Prostate gland (tissue), 2 donors: Measurements from ENCODE around the gene MEF2A.

Experiments used
- CTCF ChIP-seq, 4 experiments: fragments of 200-600 bp in 2 of 4; fragments of 450-650 bp in 2 of 4; sonication (generic) in 2 of 4; IDR thresholded peaks; 1 replicate in 3 of 4; 2 replicates in 1 of 4; pipeline ENCODE4 v1.5.1; 2016 to 2019; ENCODE audit warnings: antibody characterized with exemption in 4 of 4, mild to moderate bottlenecking in 2 of 4, moderate library complexity in 2 of 4
- POLR2A ChIP-seq: fragments of 450-650 bp; IDR thresholded peaks from one replicate; pipeline ENCODE4 v1.6.1; 2016; ENCODE audit warnings: antibody characterized with exemption, mild to moderate bottlenecking
- POLR2AphosphoS5 ChIP-seq: sonication (generic); formaldehyde crosslinking; IDR thresholded peaks from one replicate; pipeline ENCODE4 v1.6.1; 2017; ENCODE audit warnings: antibody characterized with exemption

DNA sequence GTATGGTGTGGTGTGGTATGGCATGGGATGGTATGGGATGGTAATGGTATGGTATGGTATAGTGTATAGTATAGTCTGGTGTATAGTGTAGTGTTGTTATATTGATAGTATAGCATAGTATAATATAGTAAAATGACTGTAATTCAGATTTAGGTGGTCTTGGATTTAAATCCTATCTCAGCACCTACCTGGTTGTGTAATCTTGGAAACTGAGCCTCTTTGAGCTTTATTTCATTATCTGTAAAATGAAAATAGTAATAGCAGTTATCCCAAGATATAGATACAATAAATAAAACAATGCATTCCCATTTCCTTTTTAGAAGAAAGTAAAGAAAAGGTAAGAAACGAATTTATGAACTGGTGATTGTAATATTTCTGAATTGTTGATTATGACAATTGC is 27.5 kb upstream of the MEF2A start:
- TF ChIP-seq CTCF (IDR thresholded peaks at IDR 0.05) (no peak), POLR2A (no peak), POLR2AphosphoS5 (no peak)
